ENCODE results near the gene GLT1D1. TPM values are rescaled to one million over a fixed set of nuclear protein-coding genes. Genes with fewer than 3 reads are reported as not detected.

The GLT1D1 gene
- total RNA-seq, 1 donor from 2014 or later, result 11.0 TPM

DNA sequence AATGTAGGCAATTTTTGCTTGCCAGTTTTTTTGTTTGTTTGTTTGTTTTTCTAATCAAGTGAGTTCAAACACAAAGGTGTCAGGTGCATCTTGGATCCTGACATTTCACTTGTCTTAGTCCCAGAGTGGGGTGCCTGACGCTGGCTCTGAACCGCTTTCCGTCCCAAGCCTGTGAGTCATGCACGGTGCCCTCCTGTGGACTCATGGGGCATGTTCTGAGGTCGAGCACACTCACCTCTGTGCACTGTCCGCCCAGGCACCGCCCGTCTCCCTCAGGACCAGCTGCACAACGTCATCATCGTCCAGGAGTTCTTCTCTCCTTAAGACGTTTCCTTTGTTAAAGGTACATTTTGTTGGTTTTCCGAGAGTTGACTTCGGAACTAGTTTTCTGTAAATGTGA lies 98.2 kb downstream of the GLT1D1 start:
- no peak for FAIRE-seq
- DNase-seq (ENCODE audit: low spot score in 2 of 2), result no peak

DNA sequence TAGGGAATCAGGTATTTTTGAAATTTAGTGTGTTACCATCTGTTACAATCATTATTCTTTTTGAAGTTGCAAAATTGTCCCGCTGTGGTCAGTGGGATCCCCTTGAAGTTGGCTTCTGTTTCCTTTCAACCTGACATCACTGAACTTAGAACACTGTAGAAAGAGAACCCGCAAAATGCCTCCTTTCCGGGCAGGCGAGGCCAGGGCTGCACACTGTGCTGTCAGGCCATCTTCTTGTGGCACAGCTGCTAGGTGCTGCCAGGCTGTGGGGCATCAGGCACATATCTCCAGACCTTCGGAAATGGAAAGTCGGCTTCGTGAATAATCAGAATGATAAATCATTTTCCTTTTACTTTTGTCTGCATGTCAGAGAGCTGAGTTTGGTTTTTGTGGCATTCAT lies 103.5 kb downstream of the GLT1D1 start:
- FAIRE-seq (no peak), DNase-seq (ENCODE audit: low spot score in 2 of 2) (no peak)

DNA sequence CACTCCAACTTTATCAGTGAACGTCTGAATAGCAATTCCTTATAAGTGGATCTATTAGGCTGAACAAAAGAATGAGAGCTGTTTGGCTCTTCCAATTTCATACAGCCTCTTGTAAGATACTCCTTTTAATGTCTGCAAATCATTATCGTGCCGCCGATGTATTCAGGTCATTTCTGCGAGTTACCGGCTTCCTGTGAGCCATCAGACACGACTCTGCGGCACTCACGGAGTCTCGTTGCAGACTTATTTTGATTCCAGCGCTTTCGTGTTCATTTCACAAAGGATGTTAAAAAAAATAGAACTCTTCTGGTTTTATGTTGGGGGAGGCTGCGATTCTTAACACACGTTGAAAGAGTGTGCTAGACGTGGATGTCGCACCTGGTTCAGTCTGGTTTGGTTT lies 106.6 kb downstream of the GLT1D1 start:
- no peak for DNase-seq (ENCODE audit: low spot score in 2 of 2)
- FAIRE-seq, result no peak

DNA sequence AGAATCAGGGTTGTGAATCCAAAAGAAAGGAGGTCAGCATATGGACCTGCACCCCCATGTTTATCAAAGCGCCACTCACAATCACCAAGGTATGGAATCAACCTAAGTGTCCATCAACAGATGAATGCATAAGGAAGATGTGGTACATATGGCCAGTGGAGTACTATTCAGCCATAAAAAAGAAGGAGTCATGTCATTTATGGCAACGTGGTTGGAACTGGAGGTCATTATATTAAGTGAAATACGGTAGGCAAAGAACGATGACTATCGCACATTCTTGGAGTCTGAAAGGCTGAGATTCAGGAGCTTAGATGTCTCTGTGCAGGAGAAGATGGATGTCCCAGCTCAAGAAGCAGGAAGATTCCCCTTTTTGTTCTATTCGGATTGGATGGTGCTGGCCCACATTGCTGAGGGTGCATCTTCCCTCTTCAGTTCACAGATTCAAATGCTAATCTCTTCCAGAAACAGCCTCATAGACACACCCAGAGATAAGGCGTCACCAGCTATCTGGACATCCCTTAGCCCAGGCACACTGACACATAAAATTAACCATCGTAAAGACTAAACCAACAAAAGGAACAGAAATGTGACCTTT lies 108.1 kb downstream of the GLT1D1 start:
- FAIRE-seq, result no peak
- no peak for DNase-seq (ENCODE audit: low spot score in 2 of 2)

DNA sequence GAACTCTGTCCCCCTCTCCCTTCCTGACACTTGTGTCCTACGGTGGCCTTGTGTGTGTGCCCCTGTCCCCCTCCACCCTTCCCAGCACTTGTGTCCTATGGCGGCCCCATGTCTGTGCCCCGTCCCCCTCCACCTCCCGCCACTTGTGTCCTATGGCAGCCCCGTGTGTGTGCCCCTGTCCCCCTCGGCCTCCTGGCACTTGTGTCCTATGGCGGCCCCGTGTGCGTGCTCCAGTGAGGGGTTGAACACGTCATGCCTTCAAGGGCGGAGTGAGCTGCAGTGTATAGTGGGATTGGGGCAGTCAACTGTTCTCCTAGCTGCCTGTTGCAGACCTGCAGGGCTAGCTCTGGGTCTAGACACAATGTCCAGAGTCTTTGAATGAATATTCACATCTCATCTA lies 108.7 kb downstream of the GLT1D1 start:
- FAIRE-seq (no peak), DNase-seq (ENCODE audit: low spot score in 2 of 2) (no peak)

DNA sequence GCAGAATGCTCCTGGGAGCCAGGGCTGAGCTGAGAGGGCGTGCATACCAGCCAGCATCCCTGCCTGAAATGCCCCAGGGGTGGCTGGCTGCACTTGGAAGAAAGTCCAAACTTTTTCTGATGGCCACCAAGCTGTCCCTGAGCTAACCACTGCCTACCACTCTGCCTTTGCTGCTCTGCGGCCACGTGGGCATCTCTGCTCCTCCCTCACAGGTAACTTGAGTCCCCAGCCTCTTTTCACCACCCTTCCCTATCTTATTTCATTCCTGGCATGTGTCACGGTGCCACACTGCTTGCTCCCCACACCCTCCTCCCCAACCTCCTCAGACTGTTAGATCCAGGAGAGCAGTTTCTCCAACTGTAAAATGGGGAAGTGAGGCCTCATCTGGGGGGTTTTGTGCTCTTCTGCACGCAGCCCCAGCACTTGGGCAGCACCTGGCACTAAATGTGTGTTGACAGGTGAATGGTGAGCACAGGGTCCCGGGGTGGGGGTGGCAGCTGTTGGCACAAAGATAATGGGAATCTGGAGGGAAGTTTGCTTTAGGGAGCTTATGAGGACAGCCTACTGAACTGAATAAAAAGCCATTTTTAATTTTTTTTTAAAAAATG lies 113.0 kb downstream of the GLT1D1 start:
- no peak for DNase-seq (ENCODE audit: low spot score in 2 of 2)
- no peak for FAIRE-seq

DNA sequence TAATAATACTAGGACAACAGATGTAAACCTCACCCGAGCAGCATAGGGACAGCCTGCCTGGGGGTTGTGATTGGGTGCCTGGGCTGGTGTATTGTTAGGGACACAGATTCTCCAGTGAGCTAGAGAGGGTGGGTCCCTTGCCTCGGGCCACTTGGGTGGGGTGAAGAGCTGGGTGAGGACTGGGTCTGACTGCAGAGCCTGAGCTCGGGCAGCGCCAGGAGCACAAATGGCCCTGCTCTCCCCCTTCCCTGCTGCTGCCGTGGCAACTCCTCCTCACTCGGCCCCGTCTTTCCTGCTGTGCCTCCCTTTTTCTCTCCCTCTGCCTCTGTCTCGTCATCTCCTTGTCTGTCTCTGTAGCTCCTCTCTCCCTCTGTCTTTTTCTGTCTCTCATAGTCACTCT lies 115.4 kb downstream of the GLT1D1 start:
- FAIRE-seq (no peak), DNase-seq (ENCODE audit: low spot score in 2 of 2) (no peak)

DNA sequence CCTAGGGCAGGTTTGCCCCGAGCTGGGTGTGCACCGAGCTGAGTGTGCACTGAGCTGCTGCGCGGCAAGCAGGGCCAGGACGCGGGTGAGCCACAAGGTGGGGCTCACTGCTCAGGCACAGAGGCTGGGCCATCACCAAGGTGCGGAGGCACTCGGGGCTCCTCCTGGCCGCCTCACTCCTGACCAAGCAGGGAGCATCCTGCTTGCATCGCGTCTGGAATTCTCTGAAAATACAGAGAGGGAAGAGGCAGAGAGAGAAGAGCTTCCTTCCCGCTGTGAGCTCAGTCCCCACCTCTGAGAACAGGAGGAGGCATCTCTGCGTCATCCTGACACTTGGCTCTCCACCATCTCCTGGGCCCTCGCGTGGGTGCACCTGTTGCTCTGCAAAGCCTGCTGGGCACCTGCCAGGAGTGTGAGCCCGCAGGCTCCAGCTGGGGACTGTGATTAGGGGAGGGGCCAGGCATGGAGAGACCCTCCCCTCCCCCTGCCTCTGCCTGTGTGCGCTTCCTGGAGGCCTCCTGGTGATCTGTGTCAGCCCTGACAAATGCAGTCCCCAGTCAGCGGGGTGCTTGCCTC lies 116.3 kb downstream of the GLT1D1 start:
- peak in 1 of 2 donors; percentile 67 for DNase-seq (ENCODE audit: low spot score in 2 of 2)
- FAIRE-seq, result no peak

DNA sequence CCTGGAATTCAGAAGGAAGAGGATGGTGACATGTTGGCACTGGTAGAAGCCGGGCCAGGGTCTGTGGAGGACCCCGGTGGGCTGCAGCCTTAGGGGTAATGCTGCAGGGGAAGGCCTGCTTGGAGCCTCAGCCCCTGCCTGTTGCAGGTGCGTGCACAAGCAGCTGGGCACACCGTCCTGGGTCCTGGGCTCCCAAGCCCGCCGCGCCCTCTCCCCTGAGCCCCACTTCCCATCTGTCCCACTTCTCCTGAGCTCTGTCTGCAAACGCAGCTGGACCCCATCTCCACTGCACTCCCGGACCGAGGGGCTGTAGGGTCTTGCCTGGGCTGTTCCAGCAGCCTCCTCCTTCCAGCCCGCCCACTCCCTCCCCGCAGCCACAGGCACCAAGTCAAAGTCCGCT lies 116.8 kb downstream of the GLT1D1 start:
- FAIRE-seq, result no peak
- no peak for DNase-seq (ENCODE audit: low spot score in 2 of 2)

DNA sequence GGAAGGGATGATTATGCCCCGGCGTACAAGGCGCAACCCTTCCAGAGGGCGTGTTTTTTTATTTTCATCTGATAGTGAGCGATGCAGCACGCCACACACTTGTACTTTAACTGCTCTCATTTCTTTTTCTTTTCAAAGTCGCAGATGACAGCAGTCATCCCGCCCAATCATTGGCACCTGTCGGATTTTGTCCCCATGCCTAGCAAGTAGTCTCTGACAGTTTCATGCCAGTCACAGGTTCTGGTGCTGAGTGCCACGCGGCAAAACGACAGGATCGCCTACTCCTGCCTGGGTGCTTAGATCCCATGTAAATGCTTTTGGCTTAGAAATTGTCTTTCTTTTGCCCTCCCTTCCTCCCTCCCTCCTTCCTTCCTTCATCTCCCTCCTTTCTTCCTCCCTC lies 117.7 kb downstream of the GLT1D1 start:
- DNase-seq (ENCODE audit: low spot score in 2 of 2), result no peak
- no peak for FAIRE-seq

DNA sequence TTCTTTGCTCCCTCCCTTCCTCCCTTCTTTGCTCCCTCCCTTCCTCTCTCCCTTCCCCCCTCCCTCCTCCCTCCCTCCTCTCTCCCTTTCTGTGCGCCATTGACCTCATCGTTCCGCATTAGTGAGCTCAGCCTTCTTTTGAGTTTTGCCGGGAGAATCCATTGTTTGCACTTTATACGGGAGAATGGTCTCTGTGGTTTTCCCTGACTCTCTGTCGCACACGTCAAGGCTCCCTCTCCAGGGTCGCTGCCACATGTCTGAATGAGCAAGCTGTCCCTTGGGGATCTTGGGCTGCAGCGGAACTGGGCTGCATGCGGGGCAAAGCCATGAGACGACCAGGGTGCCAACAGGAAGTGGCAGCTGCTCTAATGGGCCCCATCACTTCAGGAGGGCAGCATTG lies 118.5 kb downstream of the GLT1D1 start:
- DNase-seq (ENCODE audit: low spot score in 2 of 2) (no peak), FAIRE-seq (no peak)

DNA sequence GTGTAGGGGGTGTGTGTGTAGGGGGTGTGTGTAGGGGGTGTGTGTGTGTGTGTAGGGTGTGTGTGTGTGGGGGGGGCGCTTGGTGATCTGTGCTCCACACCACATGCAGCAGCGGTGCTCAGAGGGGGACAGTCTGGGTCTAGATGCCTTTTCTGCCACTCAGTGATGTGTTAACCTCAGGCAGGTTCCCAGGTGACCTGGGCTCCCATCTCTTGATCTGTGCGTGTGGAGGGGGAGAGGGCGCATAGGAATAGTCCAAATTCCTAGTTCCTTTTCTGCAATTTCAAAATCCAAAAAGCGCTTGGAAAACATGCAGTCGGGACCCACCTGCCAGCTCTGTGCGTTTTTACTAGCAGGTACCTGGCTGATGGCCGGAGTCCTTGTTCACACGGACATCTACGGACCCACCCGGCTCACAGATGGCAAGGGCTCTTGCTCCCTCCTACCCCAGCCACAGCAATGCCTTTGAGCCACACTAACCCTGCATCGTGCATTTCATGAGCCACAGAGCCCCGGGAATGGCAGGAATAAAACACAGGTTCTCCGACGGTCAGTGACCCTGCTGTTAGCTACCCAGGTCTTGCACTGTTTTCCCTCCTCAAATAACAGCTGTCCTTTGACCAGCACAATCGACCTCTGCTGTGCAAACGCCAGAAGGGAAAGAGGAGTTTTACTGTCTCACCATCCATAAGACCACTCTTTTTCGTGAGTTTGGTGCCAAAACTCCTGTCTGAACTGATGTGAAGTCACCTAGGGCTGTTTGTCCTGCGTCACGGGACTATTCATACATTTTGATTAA lies 120.8 kb downstream of the GLT1D1 start:
- no peak for FAIRE-seq
- no peak for DNase-seq (ENCODE audit: low spot score in 2 of 2)

DNA sequence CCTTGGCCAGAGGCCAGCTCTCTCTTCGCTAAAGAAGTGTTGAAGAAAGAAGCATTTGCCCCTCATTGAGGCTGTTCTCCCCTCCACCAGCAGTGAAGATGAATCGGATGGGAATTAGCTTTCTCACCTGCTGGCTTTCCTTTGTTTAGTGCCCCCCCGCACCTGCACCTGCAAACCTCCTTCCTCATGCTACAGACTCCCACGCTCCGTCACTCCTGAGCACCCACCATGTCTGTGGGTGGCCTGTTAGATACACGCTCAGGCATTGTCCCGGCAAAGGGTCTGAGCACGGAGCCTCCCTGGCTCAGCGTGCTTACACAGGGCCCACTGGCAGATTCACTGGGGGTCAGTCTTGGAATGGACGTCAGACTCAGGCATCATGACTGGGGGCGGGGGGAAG lies 121.6 kb downstream of the GLT1D1 start:
- DNase-seq (ENCODE audit: low spot score in 2 of 2), result no peak
- no peak for FAIRE-seq

DNA sequence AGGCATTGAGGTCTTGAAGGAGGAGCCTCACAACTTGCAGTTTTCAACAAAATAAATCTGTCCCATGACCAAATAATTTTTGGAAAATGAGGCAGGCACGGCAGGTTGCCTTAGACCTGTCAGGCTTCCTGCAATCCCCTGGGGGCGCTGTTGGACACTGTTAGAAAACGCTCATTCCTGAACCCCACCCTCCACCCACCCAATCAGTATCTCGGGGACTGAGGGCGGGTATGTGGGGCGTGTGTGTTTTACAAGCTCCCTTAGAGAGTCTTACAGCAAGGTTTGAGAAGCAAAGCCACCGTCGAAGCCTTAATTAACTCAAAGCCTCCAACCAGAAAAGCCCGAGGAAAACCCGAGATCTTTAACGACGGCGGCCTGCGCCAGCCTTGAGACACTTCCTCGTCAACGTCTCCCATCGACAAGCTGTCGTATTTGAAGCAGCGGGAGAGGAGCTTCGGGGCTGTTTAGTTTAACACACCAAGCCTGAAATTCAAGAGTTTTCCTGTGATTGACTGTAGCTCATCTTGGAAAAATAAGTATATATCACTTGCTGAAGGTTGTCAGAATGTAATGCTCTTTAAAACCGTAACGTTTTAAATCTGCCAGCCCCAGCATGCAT lies 123.0 kb downstream of the GLT1D1 start:
- DNase-seq (ENCODE audit: low spot score in 2 of 2) (peak in 1 of 2 donors; percentile 24), FAIRE-seq (no peak)

DNA sequence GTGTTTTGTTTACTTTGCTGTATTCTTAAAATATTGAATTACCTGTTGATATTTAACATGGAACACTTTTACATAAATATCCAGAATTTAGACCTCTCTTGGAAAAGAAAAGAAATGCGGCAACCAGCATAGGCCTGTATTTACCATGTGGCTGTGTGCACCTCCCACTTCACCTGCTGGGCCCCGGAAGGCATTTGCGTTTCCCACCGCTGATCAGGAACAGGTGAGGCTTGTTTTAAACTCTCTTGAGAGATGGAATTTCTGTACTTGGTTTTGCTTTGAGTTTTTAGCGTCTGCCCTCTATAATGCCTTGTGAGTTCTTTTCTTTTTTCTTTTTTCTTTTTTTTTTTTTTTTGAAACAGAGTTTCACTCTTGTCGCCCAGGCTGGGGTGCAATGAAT lies 124.2 kb downstream of the GLT1D1 start:
- no peak for FAIRE-seq
- no peak for DNase-seq (ENCODE audit: low spot score in 2 of 2)

DNA sequence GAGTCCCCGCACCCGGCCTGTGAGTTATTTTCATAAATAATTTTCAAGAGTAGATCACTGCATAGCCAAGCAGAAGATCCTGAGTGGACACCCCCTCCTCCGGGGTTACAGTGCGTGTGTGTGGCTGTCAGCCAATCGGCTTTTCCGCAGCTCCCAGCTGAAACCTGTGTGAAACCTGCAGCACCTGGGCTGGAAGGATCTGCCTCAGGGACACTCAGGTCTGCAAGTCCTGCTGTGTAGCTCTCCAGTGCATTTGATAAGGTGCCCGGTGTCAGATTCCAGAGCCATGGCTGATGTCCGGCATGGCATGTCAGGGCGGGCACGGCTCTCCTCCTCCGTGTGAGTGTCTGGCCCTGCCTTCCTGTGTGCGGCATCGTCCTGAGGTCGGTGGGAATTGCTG lies 124.8 kb downstream of the GLT1D1 start:
- no peak for FAIRE-seq
- DNase-seq (ENCODE audit: low spot score in 2 of 2), result no peak

DNA sequence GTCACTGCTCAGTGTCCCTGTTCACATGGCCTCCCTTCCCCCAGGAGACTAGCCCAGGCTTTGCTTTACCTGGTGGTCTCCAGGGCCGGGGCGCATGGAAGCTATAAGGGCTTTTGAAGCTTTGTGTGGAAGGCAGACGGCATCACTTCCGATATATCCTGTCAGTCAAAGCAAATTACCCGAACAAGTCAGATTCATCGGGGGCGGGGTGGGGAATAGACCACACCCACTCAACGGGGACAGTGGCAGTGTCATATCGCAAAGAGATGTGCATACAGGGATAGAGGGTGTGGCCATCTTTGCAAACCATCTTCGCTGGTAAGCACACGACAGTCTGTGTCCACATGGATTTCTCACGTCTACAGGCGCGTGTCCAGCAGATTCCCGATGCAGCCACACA lies 127.3 kb downstream of the GLT1D1 start:
- DNase-seq (ENCODE audit: low spot score in 2 of 2) (no peak), FAIRE-seq (no peak)

DNA sequence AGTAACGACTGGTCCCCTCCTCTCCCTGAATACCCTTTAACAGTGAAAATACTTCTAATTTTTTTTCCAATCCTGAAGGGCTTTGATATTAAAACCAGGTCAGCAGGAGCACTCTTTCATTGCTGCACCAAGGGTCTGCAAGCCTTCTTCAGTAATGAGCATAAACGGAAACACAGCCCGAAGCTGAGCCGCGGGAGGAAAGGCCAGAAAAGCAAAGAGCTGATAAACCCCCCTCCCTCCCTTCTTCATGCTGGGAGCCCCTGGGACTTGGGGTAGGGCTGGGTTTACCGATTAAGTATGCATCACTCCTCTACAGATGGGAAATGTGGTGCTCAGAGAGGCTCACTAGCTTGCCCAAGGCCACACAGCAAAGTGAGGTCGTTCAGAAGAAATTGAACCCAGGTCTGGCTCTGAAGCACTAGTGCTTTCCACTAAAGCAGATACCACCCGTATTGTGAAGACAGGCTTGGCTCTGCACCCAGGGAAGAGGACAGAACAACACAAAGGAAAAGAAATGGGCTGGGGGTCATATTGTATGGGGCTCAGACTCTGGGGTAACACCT lies 128.8 kb downstream of the GLT1D1 start:
- DNase-seq (ENCODE audit: low spot score in 2 of 2), result no peak
- FAIRE-seq, result no peak

DNA sequence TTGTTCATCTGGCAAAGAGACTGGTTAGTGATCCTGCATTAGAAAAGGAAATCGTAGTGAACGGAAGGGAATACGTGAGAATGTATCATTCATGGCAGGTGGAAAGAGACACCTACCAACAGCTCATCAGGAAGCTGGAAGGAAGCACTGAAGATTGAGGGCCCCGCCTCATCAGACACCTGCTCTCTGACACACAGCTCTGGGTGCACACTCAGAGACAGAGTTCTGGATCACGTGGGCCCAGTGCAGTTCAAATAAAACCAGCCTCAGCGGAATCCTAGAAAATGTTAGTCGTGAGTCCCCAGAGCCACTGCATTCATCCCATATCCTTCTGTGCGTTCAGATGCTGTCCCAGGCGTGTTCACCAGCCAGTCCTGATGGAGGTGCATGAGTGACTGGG lies 129.7 kb downstream of the GLT1D1 start:
- no peak for FAIRE-seq
- DNase-seq (ENCODE audit: low spot score in 2 of 2), result no peak

DNA sequence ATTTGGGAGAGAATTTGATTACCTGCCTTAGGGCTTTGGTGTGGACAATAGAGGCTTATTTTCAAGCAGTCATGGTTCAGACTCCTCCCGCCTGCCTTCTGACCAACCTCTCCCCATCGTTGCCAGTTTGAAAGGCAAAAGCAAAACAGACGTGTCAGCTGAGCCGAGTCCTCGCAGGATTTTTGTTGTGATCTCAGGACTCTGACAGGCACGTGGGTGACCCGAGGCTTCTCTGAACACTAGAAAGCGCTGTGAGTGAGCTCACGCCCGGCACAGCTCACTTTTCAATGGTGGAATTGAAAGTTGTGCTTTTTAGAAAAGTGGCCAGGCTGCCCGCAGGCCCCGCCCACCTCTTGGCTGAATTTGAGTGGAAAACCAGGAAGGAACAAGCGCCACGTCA lies 130.1 kb downstream of the GLT1D1 start:
- FAIRE-seq (no peak), DNase-seq (ENCODE audit: low spot score in 2 of 2) (no peak)

DNA sequence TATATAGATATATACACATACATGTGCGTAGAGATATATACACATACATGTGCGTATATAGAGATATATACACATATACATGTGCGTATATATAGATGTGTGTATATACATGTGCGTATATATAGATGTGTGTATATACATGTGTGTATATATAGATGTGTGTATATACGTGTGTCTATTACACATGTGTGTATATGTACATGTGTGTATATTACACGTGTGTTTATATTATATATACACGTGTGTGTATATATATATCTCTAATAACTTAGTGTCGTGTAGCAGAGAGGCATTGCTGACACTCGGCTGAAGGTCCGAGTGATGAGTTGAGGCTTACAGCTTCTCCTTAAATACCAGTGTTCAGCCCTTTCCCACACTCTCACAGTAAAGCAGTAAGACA lies 133.7 kb downstream of the GLT1D1 start:
- no peak for FAIRE-seq

More for the DNA sequence above, 133.7 kb downstream of the GLT1D1 start:
- no peak for DNase-seq (ENCODE audit: low spot score in 2 of 2)

Data from frontal cortex (tissue), 4 donors.